Measurements from ENCODE around the gene CLEC5A.
"Not testable (repeated sequence)": the region's sequence is repeated elsewhere in the genome, so short reads cannot be mapped to it uniquely, and the experiment has no call there.

Gene CLEC5A

DNA sequence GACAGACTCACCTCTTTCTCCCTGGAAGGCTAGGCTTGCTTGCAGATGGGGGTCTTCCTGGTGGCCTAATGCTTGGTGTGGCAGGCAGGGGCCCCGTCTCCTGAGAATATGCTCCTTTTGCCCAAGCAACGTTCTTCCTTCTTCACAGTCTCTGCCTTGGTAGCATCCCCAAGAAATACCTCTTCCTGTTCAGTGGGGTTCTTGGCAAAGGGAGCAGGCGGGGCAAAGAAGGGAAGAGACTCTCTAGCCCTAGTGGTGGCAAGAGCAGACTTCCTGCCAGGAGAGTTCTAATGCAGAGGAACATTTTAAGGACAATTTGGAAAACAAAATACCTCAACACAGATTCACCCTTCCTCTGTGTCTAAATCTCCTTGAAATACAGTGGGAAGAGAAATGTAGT, at the start of gene CLEC5A:
Gene CLEC5A (minus strand): TSS at position 179 of the 400 bp plus-strand sequence. CDS start 682 bp downstream, outside the sequence.
- DNase-seq (ENCODE audit: low read depth in 1 of 2, low spot score in 1 of 2): no peak

DNA sequence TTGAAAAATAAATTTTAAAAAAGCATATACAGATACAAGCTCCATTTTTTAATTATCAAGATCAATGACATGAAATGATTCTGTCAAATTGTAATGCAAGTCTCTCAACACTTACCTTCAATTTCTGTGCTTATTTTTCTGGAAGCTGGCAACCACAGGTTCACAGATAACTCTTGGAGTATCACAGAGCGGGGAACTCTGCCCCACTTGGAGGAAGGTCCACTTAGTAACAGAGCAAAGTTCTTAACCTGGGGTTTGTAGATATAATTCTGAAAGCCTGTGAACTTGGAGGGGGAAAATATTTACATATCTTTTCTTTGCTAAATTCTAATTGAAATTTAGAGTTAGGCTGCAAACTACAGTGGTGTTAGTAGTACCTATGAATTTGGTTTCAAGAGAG, 46.6 kb upstream of the CLEC5A start:
- DNase-seq (ENCODE audit: low read depth in 1 of 2, low spot score in 1 of 2): no peak

DNA sequence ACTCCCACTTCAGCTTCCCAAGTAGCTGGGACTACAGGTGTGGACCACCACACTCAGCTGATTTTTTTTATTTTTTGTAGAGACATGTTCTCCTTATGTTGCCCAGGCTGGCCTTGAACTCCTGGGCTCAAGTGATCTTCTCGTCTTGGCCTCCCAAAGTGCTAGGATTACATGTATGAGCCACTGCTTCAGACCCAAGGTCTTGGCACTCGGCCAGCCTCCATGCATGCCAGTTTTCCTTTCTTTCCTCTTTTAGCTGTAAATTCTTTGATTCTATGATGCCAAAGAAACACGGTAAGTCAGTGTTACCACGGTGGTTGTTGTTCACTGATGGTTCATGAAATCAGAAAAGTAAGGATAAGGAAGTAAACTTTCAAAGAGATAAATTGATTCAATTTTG, 45.9 kb upstream of the CLEC5A start:
- no peak for DNase-seq (ENCODE audit: low read depth in 1 of 2, low spot score in 1 of 2)

DNA sequence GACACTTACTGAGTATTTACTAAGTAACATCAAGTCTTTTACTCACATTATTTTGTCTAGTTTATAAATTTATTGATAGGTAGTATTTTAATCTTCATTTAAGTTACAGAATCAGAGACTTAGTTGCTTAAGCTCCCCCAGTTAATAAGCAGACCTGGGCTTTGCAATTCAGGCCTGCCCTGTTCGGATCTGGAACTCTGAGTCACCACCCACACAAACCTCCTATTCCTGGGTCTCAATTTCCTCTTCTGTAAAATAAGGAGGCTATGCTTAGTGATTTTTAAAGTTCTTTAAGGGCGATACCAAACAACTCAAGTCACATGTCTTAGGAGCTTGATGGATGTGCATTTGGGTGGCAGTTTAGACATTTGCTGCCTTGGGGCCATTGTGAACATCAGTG, 45.4 kb upstream of the CLEC5A start:
- no peak for DNase-seq (ENCODE audit: low read depth in 1 of 2, low spot score in 1 of 2)

DNA sequence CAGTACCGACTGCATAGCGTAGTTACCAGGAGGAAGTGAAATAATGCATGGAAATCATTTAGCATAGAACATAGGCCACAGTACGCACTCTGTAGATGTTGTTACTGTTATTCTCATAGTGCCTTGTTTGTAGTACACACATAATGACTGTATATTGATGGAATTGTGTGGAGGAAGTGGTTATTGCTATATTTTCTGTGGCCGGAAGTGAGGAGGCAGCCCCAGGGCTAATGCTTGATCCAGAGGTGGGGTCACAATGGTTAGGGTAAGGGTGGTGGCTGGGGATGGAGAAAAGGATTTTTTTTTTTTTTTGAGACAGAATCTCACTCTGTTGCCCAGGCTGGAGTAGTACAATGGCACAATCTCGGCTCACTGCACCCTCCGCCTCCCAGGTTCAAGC, 44.4 kb upstream of the CLEC5A start:
- no peak for DNase-seq (ENCODE audit: low read depth in 1 of 2, low spot score in 1 of 2)

DNA sequence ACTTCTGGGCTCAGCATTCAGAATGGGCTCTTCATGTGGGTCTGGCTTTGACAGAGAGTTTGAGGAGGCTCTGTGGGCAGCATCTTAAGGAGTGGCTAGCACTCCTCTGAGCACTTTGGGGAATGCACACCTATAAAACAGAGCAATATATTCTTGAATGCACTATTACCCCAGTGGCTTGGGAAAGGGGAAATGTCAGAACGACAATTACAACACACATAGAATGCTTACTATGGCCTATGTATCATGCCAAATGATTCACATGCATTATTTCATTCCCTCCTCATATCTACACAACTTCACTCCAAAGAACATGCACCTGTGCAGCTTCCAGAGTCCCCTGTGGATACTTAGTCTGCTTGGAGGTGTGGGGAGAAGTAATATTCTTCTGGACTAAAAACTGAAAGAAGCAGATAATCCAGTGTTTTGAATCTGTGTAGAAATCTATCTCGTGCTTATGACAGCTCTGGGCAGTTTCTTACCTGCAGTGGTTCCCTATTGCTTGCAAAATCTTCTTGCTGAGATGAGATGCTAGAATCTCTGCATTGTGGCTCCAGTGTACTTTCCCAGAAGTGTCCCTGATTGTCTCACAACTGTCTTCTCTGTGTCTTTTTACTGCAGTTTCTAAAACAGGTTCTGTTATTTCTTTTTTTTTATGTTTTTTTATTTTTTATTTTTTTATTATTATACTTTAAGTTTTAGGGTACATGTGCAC, 43.4 kb upstream of the CLEC5A start:
- DNase-seq (ENCODE audit: low read depth in 1 of 2, low spot score in 1 of 2): no peak

DNA sequence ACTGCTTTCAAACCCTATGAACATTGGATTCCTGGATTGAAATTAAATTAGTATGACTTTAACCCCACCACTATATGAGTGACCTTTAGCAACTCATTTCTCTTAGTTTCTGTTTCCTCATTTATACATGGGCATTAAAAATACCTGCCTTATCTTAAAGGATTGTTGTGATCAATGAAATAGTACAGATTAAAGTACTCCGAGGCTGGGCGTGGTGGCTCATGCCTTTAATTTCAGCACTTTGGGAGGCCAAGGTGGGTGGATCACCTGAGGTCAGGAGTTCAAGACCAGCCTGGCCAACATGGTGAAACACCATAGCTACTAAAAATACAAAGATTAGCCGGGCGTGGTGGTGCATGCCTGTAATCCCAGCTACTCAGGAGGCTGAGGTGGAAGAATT, 41.0 kb upstream of the CLEC5A start:
- DNase-seq (ENCODE audit: low read depth in 1 of 2, low spot score in 1 of 2): not testable (repeated sequence)

DNA sequence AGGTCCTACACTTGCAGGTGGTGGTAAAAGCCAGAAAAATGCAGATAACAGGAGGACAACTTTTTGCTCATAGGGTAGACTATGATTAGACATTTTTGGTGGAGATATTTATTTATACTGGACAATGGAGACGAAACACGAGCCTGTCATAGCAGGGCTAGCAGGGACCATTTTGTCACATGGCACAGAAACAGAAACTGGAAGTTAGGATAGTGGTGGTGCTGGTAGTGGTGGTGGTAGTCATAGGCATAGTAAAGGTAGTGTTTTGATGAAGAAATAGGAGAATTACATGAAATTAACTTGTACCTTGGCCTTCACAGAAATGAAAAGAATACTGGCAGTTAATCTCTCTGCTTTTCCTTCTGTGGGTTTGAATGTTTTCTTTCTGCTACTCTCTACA, 40.1 kb upstream of the CLEC5A start:
- no peak for DNase-seq (ENCODE audit: low read depth in 1 of 2, low spot score in 1 of 2)

DNA sequence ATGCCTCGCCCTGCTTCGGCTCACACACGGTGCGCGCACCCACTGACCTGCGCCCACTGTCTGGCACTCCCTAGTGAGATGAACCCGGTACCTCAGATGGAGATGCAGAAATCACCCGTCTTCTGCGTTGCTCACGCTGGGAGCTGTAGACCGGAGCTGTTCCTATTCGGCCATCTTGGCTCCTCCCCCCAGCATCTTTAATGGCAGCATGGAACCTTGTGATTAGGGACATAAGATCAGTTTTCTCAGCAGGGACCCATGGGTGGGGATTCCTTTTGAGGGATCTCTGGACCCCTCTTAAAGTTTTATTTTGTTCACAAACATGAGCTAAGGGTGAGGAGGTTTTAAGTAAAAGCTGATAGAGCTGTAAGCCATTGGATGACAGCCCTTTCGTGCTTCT, 39.2 kb upstream of the CLEC5A start:
- DNase-seq (ENCODE audit: low read depth in 1 of 2, low spot score in 1 of 2): not testable (repeated sequence)

DNA sequence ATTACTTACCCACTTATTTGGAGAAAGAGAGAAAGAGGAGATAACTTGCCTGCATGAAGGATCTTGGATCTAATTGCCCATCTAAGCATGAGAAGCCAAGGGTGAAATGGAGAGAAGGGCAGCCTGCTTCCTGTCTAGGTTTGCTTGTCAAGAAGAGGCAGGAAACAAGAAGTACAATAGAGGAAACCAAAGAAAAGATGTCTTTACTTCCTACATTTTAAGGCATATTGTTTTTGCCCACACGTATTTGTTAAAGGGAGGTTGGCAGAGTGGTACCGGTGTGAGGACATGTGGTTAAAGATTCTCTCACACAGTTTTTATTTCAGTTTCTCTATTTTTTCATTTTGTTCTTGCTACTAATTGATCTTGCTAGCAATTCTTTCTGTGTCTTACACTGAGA, 32.8 kb upstream of the CLEC5A start:
- no peak for DNase-seq (ENCODE audit: low read depth in 1 of 2, low spot score in 1 of 2)

DNA sequence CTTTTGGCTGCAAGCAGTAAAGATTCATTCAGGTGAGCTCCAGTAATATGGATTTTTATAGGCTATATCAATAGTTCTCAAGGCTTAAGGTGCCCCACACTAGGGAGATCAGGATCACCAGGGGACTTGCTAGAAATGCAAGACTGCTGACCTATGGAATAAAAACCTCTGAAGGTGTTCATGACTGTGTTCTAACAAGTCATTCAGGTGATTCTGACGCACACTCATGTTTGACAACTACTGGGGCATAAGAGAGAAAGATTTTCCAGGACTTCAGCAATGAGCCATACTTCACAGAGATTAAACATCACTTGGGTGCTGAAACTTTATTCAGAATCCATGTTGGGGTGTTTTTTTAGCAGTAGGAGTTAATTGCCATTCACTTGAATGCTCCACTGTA, 31.6 kb upstream of the CLEC5A start:
- no peak for DNase-seq (ENCODE audit: low read depth in 1 of 2, low spot score in 1 of 2)

DNA sequence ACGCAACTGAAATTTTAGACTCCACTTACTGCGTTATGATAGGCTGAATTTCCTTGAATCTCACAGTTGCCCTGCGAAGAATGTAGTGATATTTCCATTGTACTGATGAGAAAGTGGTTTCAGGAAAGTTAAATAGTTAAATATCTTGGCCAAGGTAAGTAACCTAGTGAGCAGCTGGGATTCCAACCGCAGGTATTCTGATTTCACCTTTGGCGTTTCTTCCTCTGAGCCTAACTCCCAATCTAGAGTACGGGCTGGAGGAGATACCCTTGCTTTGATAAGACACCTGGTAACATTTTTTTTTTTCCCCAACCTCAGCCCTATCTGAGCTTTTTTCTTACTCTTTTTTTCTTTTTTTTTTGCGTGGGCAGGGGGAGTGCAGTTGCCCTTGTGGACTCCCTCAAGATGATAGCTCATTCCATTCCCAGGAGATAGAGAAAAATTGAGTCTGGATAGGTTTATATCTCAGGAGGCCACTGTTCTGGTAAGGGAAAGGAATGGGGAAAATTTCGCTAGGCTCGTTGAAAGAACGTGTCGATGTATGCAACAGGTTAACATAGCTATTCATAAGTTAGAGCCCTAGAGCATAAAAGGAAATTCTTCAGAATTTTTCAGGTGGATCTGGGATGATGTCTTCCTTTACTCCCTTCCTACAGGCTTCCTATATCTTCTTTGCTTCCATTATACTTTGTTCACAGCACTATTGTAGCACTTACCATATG, 29.9 kb upstream of the CLEC5A start:
- DNase-seq (ENCODE audit: low read depth in 1 of 2, low spot score in 1 of 2): no peak

DNA sequence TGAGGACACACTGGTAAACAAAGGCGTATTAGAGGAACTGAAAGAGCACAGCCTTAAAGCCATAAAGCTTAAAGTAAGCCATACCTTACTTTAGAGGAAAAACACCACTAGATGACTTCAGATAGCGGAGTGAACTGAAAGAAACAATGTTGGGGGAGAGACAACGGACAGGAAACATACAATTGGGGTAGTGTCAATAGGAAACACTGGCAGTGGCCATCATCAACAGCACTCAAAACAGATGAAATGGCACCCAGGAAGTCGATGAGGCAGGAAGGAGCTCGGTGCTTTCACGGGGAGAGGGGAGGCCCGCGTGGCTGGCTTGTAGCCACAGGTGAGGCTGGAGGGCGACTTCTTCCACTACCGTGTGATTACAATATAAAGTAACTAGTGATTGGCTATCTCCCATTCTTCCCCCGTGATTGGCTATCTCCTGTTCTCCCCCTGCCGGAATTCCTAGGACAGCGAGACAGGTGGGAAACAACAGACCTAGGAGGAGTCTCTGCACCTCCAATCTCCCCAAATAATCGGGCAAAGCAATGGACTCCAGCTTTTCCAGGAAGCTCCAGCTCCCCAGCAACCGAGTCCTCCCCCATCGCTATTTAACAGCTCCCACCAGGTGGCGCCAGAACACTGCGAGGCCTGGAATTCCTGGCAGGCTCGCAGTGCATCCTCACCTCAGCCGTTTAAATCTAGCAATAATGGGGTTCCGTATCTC, 29.2 kb upstream of the CLEC5A start:
- peak; percentile 27 to 34 for DNase-seq (ENCODE audit: low read depth in 1 of 2, low spot score in 1 of 2)

DNA sequence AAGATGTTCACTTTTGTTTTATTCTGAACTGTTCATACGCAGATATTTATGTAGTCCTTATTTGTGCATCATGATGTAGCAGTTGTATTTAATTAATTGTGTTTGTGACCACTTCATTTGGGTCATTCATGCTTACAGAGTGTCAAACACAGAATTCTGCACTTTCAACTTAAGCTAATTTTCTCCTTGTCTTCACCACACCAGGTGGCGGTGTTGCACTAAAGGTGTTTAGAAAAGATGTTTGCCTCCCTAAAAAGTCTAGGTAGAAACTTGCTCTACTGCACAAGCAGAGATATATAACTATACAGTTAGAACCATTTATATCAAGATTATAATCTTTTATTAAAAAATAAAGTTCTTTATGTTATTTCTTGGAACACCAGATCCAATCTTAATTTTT, 28.1 kb upstream of the CLEC5A start:
- DNase-seq (ENCODE audit: low read depth in 1 of 2, low spot score in 1 of 2): no peak

DNA sequence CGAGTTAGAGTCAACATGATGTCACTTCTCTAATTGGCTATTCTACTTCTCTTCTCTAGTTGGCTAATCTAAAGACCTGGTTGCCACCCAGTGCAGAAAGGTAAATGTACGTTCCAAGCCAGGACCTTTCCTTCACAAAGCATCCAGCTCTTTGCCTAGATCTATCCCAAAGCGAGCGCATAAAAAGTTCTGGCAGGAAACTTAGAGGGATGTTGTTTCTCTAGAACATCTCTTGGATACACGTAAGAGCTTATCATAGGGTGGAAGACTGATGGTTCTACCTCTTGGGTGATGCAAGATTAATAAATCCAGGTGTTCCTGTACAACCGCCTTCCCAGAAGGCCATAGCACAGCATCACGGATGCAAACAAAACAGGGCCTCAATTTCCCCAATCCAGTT, 26.9 kb upstream of the CLEC5A start, which contains the start of gene TAS2R38:
Gene TAS2R38 (minus strand): TSS at position 101 of the 400 bp plus-strand sequence. CDS start 84 bp downstream, at position 17.
- no peak for DNase-seq (ENCODE audit: low read depth in 1 of 2, low spot score in 1 of 2)

DNA sequence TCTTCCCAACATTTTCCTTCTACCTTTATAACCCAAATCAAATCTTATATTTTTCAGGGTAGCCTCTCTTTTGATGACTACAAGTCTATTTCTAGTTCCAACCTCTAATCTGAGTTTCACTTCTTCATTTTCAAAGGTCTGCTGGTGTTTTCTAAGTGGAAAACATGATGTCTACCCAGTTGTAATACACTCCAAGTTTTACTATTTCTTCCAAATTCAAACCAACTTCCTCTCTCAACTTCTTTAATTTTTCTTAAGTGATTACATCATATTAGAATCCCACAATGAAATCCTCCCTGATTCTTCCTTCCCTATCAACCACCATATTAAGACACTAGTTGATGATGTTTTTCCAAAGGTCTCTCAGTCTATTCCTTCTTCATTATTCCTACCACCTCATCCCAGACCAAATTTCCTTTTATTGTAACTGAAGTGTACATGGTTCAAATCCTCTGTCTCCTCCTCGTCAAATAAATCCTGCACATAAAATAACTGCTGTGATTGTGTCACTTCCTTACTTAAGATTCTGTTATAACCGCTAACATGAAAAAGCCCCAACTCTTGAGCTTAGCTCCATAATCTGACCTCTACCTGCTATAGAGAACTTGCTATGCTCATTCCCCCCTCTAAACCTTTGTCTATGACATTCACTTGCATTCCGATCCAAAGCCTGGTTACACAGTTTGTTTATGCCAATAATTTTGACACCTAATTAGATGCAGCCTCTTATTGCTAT, 14.1 kb upstream of the CLEC5A start:
- no peak for DNase-seq (ENCODE audit: low read depth in 1 of 2, low spot score in 1 of 2)

DNA sequence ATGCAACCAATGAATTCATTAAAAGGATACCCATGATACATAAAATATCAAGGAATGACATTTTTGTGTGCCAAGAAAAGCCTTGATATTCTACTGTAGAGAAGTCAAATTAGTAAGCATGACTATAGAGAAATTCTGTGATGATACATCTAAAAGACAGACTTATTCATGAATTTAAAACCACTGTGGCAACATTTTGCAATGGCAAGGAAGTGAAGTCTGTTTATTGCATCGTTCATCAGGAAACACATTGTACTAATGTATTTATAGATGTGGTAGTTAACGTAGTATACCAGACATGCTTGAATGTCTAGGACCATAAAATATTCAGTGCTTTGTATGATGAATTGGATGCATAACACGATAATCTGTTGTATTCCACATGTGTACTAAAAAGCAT, 9.3 kb upstream of the CLEC5A start:
- DNase-seq (ENCODE audit: low read depth in 1 of 2, low spot score in 1 of 2): no peak

DNA sequence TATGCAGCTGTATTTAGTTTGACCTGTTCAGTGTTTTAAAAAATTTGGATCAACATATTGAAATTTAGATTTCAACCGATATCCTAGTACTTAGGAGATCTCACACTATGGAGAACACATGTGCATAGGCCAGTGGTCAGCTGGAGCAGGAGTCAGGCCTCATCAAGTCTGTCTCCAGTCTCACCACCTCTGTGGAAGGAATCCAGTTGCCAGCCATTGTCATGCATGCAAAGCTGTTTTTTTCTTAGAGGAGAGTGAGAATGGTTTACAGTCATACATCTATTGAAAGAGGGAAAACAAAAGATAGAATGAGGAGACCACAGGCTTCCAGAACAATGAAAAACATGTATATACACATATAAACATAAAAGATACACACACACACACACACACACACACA, 7.6 kb upstream of the CLEC5A start:
- no peak for DNase-seq (ENCODE audit: low read depth in 1 of 2, low spot score in 1 of 2)

DNA sequence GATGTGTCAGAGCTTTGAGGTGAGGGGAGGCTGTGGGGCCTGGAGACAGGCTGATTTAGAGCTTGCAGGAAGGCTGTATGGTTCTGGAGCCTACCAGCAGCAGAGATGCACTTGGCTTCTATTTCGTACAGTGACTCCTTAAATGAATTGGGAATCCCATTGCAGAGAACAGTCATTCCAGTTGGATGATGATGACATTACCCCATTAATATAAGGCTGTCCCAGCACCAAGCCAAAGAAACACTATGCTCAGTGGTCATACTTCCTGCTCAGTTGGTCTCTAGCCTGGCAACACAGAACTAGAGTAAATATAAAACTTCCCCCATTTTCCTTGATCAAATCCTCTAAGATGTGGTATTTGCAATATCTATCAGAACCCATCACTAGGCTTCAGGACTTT, 5.7 kb upstream of the CLEC5A start:
- no peak for DNase-seq (ENCODE audit: low read depth in 1 of 2, low spot score in 1 of 2)

DNA sequence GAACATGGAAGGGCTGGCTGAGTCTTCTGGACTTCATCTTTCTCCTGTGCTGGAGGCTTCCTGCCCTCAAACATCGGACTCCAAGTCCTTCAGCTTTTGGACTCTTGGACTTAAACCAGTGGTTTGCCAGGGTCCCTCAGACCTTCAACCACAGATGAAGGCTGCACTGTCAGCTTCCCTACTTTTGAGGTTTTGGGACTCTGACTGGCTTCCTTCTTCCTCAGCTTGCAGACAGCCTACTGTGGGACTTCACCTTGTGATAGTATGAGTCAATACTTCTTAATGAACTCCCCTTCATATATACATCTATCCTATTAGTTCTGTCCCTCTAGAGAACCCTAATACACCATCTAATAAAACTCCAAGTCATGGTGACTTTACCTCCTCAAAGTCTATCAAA, 4.0 kb upstream of the CLEC5A start:
- no peak for DNase-seq (ENCODE audit: low read depth in 1 of 2, low spot score in 1 of 2)

DNA sequence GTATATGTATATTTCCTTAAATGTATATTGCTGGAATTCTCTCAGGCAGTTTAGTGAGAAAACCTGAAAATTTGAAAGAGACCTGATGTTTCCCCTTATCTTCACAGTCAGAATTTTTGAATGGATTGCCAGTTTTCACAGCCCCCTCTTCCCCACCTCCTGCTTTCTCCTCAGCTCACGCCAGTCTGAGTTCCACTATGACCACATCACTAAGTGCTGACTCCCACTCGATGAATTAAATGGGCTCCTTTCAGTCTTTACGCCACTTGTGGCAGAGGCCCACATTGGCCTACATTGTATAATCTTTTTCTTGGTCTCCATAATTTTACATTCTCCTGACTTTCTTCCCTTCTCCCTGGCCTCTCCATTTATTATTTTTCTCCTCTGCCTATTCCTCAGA, 3.1 kb upstream of the CLEC5A start:
- no peak for DNase-seq (ENCODE audit: low read depth in 1 of 2, low spot score in 1 of 2)

Measured in activated T-helper 1 cell treated with anti-CD3 and anti-CD28 coated beads, Interleukin-2, amount 50 U/mL, for 16 hours (primary cell).